C4-2B (cell line): ENCODE measurements around the gene UAP1L1.

ENCODE experiments used
- ZFX ChIP-seq: fragments of 450-650 bp; IDR thresholded peaks from 2 replicates; pipeline ENCODE4 v1.6.1; 2017
- TF ChIP-seq, protein P1 (sequence below): fragments of 450-650 bp; conservative IDR thresholded peaks from 2 replicates; pipeline ENCODE4 v1.5.1; 2017; ENCODE audit warnings: mild to moderate bottlenecking

DNA sequence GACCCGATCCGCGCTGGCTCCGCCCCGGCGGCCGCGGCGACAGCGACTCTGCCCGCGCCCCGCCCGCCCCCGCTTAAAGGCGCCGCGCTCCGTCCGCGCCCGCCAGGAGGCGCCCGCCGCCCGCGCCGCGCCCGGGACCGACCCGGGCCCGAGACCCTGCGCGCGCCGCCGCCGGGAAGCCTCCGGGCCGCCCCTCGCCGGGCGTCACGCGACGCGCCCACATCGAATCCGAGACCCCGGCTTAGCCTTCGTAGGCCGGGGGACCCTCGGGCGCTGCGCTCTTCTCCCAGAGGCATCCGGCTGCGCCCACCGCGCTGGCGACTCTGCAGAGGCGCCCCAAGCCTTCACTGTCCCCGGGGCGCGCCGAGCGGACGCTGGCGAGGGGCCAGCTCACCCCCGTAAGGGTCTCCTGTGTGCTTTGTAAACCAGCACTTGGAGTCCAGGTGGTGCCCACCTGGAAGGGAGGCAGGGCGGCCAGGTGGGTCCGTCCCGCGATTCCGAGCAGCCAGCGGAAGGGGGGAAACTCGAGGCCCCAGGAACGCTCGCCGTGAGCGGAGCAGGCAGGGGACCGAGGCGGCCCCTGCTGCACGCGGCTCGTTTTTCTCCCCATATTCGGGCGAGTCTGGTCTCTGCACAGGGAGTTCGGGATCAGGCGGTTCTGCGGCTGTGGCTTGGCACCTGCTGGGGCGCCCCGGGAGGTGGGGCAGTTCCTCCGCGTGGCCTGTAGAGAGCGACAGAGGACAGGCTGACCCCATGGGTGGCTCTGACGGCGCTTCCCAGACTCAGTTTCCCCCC is 48.9 kb upstream of the UAP1L1 start:
- TF ChIP-seq, protein P1, sequence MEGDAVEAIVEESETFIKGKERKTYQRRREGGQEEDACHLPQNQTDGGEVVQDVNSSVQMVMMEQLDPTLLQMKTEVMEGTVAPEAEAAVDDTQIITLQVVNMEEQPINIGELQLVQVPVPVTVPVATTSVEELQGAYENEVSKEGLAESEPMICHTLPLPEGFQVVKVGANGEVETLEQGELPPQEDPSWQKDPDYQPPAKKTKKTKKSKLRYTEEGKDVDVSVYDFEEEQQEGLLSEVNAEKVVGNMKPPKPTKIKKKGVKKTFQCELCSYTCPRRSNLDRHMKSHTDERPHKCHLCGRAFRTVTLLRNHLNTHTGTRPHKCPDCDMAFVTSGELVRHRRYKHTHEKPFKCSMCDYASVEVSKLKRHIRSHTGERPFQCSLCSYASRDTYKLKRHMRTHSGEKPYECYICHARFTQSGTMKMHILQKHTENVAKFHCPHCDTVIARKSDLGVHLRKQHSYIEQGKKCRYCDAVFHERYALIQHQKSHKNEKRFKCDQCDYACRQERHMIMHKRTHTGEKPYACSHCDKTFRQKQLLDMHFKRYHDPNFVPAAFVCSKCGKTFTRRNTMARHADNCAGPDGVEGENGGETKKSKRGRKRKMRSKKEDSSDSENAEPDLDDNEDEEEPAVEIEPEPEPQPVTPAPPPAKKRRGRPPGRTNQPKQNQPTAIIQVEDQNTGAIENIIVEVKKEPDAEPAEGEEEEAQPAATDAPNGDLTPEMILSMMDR = peak; percentile 88
- no peak for TF ChIP-seq ZFX
